GM23338 (cell line): Measurements from ENCODE around the gene ATR. TPM values are rescaled to one million over a fixed set of nuclear protein-coding genes. Genes with fewer than 3 reads are reported as not detected.

Experiments used
- ATAC-seq: fragments of 200-7000 bp; cut with Tn5 transposase; 3 replicates; pipeline ENCODE4 v1.9.1; 2020
- DNase-seq: peaks from one replicate; pipeline ENCODE4 v3.0.0-alpha.2; 2015; ENCODE audit warnings: low spot score
- H2AFZ ChIP-seq: fragments of 200-600 bp; sonication (generic); 2 replicates; pipeline ENCODE4 v1.8.0; 2016; ENCODE audit warnings: antibody characterized with exemption, mild to moderate bottlenecking, moderate library complexity
- H3F3A ChIP-seq: fragments of 200-600 bp; sonication (generic); replicated peaks from 2 replicates; pipeline ENCODE4 v1.8.0; 2017; ENCODE audit warnings: antibody characterized with exemption, mixed run types, low read depth
- H3K27ac ChIP-seq: fragments of 200-600 bp; sonication (generic); 2 replicates; pipeline ENCODE4 v1.6.1; 2016; ENCODE audit warnings: low read depth
- H3K27me3 ChIP-seq: fragments of 200-600 bp; sonication (generic); 2 replicates; pipeline ENCODE4 v1.8.0; 2016; ENCODE audit warnings: mild to moderate bottlenecking, mixed run types, moderate library complexity; ENCODE audit not compliant: insufficient read depth
- H3K36me3 ChIP-seq: fragments of 200-600 bp; sonication (generic); 2 replicates; pipeline ENCODE4 v1.8.0; 2016; ENCODE audit warnings: mild to moderate bottlenecking; ENCODE audit not compliant: insufficient read depth
- H3K4me1 ChIP-seq: fragments of 200-600 bp; sonication (generic); 2 replicates; pipeline ENCODE4 v1.8.0; 2016; ENCODE audit warnings: mild to moderate bottlenecking, moderate library complexity; ENCODE audit not compliant: insufficient read depth
- H3K4me2 ChIP-seq: fragments of 200-600 bp; sonication (generic); 2 replicates; pipeline ENCODE4 v1.7.1; 2017; ENCODE audit warnings: mixed run types
- H3K4me3 ChIP-seq: fragments of 200-600 bp; sonication (generic); 2 replicates; pipeline ENCODE4 v1.6.1; 2016; ENCODE audit warnings: mixed run types
- H3K79me2 ChIP-seq: fragments of 200-600 bp; sonication (generic); replicated peaks from 2 replicates; pipeline ENCODE4 v1.8.0; 2017; ENCODE audit warnings: mild to moderate bottlenecking; ENCODE audit not compliant: insufficient read depth
- H3K9me2 ChIP-seq: fragments of 200-600 bp; sonication (generic); 2 replicates; pipeline ENCODE4 v1.8.0; 2017; ENCODE audit not compliant: insufficient read depth
- H4K20me1 ChIP-seq: fragments of 200-600 bp; sonication (generic); replicated peaks from 2 replicates; pipeline ENCODE4 v1.8.0; 2017; ENCODE audit warnings: mild to moderate bottlenecking; ENCODE audit not compliant: insufficient read depth
- H3K27ac Mint-ChIP-seq: 2 replicates; pipeline ENCODE4 v1.8.0; 2020; ENCODE audit warnings: inconsistent platforms, mild to moderate bottlenecking, moderate library complexity, mixed read lengths
- H3K27me3 Mint-ChIP-seq: 3 replicates; pipeline ENCODE4 v1.8.0; 2022; ENCODE audit warnings: low read depth, mild to moderate bottlenecking, moderate library complexity, mixed read lengths, inconsistent platforms; ENCODE audit not compliant: insufficient read depth, poor library complexity
- H3K36me3 Mint-ChIP-seq: 3 replicates; pipeline ENCODE4 v1.8.0; 2021; ENCODE audit warnings: low read depth, mild to moderate bottlenecking, inconsistent platforms, moderate library complexity, mixed read lengths
- H3K4me1 Mint-ChIP-seq: 3 replicates; pipeline ENCODE4 v1.8.0; 2020; ENCODE audit warnings: mild to moderate bottlenecking, inconsistent platforms, mixed read lengths
- H3K4me3 Mint-ChIP-seq: 3 replicates; pipeline ENCODE4 v1.8.0; 2021; ENCODE audit warnings: moderate library complexity, mild to moderate bottlenecking, inconsistent platforms, mixed read lengths
- H3K9me3 Mint-ChIP-seq: 3 replicates; pipeline ENCODE4 v1.8.0; 2020; ENCODE audit warnings: moderate library complexity, mild to moderate bottlenecking, inconsistent platforms, mixed read lengths
- CREB1 ChIP-seq: fragments of 250-450 bp; sonication (Bioruptor Pico); IDR thresholded peaks from 2 replicates; pipeline ENCODE4 v1.5.0; 2020; ENCODE audit warnings: low read depth, mild to moderate bottlenecking, moderate library complexity
- ETS1 ChIP-seq: IDR thresholded peaks from 2 replicates; pipeline ENCODE4 v1.6.1; 2016; ENCODE audit warnings: antibody characterized with exemption
- EZH2 ChIP-seq: fragments of 200-600 bp; sonication (generic); IDR thresholded peaks from one replicate; pipeline ENCODE4 v1.8.0; 2017; ENCODE audit warnings: antibody characterized with exemption, mild to moderate bottlenecking, low read depth; ENCODE audit not compliant: unreplicated experiment
- EZH2phosphoT487 ChIP-seq: fragments of 200-600 bp; sonication (generic); IDR thresholded peaks from one replicate; pipeline ENCODE4 v1.8.1; 2018; ENCODE audit warnings: antibody characterized with exemption; ENCODE audit not compliant: unreplicated experiment
- JUNB ChIP-seq: IDR thresholded peaks from one replicate; pipeline ENCODE4 v1.6.1; 2016; ENCODE audit warnings: antibody characterized with exemption; ENCODE audit not compliant: unreplicated experiment
- NANOG ChIP-seq: IDR thresholded peaks from 2 replicates; pipeline ENCODE4 v1.6.1; 2016; ENCODE audit warnings: antibody characterized with exemption, borderline replicate concordance
- POLR2AphosphoS5 ChIP-seq: IDR thresholded peaks from 2 replicates; pipeline ENCODE4 v1.6.1; 2016; ENCODE audit warnings: antibody characterized with exemption, low read depth
- REST ChIP-seq: IDR thresholded peaks from one replicate; pipeline ENCODE4 v1.6.1; 2018; ENCODE audit warnings: antibody characterized with exemption; ENCODE audit not compliant: unreplicated experiment
- STAT1 ChIP-seq: IDR thresholded peaks from one replicate; pipeline ENCODE4 v1.6.1; 2016; ENCODE audit warnings: antibody characterized with exemption; ENCODE audit not compliant: unreplicated experiment
- ZNF114 ChIP-seq: fragments of 250-450 bp; sonication (Bioruptor Pico); IDR thresholded peaks from 2 replicates; pipeline ENCODE4 v1.5.0; 2020; ENCODE audit warnings: mild to moderate bottlenecking, moderate library complexity
- ZNF331 ChIP-seq: fragments of 250-450 bp; sonication (Bioruptor Pico); IDR thresholded peaks from 2 replicates; pipeline ENCODE4 v1.5.0; 2020; ENCODE audit warnings: low read depth, mild to moderate bottlenecking, moderate library complexity
- polyA plus RNA-seq: library from polyadenylated mRNA; unstranded; fragments of >200 nt; fragmentation: Nextera tagmentation; extraction: Ambion mirVana; gene quantifications from 2 replicates; pipeline ENCODE4 v1.2.1, GENCODE V29; 2016
- total RNA-seq: library from RNA; depleted of rRNA; stranded (reverse); fragments of >200 nt; shearing (Covaris generic); gene quantifications from 2 replicates; pipeline ENCODE4 v1.2.3, GENCODE V29; 2014
- TF ChIP-seq, protein P1 (sequence below), 2 experiments: fragments of 200-600 bp in 1 of 2; sonication (generic) in 1 of 2; conservative IDR thresholded peaks; 2 replicates each; pipeline versions ENCODE4 v1.5.1 to v1.6.1; 2016 to 2017; ENCODE audit warnings: antibody characterized with exemption in 2 of 2, low read depth in 2 of 2, mild to moderate bottlenecking in 2 of 2, moderate library complexity in 1 of 2
- TF ChIP-seq, protein P2 (sequence below): fragments of 250-450 bp; sonication (Bioruptor Pico); IDR thresholded peaks from 2 replicates; pipeline ENCODE4 v1.5.0; 2020; ENCODE audit warnings: mild to moderate bottlenecking, moderate library complexity

Gene ATR
- total and polyA plus RNA-seq, 2 experiments from 2014 or later = 29.7 to 39.1 TPM

DNA sequence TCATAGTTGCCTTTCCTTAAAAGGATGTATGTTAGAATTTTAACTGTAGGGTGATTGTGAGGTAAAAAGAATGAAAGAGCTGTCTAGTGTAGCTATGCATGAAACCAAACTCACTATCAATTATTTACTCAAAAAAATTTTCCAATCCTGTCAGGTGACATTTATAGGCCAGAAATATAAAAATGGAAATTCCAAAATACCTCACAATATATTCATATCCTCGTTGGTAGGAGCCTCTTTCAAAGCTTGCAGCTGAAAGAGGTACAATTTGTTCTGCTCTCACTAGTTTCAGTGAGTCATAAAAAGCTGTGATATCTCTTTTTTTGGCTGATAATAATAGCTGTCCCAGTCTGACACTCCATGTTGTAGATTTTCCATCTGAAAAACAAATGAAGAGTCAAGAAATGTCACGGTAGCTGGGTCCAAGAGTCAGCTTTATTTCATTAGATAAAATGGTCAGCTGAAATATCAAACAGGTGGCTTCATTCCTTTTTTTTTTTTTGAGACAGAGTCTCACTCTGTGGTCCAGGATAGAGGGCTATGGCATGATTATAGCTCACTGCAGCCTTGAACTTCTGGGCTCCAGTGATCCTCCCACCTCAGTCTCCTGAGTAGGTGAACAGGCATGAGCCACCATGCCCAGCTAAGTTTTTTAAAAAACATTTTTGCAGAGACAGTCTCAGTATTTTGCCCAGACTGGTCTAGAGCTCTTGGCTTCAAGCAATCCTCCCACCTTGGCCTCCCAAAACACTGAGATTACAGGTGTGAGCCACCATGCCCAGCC lies 79.9 kb downstream of the ATR start:
- no peaks in the 10 kb centered on the region for H3K4me1 Mint-ChIP-seq
- H3K36me3 Mint-ChIP-seq = peaks cover 20% of the 10 kb centered on the region
- no peak overlapping the region for H3K4me3 Mint-ChIP-seq
- ATAC-seq = no peak
- H3F3A ChIP-seq = no peaks in the 10 kb centered on the region
- no peaks in the 10 kb centered on the region for H3K4me1 ChIP-seq
- no peaks in the 10 kb centered on the region for H4K20me1 ChIP-seq
- DNase-seq = no peak
- peaks cover 5% of the 10 kb centered on the region; the same call in 1 of the 2 replicates for H3K9me2 ChIP-seq
- no peaks in the 10 kb centered on the region; the same call in 2 of the 3 replicates for H3K9me3 Mint-ChIP-seq
- no peaks in the 10 kb centered on the region for H3K36me3 ChIP-seq
- no peak overlapping the region for H3K4me2 ChIP-seq
- H3K27ac ChIP-seq = no peak overlapping the region
- H2AFZ ChIP-seq = no peak overlapping the region
- no peaks in the 10 kb centered on the region for H3K27me3 ChIP-seq
- TF ChIP-seq EZH2 (no peak), CREB1 (CRISPR knock-in tag) (no peak), EZH2phosphoT487 (no peak), ZNF331 (no peak), ZNF114 (no peak), REST (no peak), JUNB (no peak), ETS1 (no peak), POLR2AphosphoS5 (no peak), STAT1 (no peak), NANOG (no peak)
- TF ChIP-seq, protein P1, sequence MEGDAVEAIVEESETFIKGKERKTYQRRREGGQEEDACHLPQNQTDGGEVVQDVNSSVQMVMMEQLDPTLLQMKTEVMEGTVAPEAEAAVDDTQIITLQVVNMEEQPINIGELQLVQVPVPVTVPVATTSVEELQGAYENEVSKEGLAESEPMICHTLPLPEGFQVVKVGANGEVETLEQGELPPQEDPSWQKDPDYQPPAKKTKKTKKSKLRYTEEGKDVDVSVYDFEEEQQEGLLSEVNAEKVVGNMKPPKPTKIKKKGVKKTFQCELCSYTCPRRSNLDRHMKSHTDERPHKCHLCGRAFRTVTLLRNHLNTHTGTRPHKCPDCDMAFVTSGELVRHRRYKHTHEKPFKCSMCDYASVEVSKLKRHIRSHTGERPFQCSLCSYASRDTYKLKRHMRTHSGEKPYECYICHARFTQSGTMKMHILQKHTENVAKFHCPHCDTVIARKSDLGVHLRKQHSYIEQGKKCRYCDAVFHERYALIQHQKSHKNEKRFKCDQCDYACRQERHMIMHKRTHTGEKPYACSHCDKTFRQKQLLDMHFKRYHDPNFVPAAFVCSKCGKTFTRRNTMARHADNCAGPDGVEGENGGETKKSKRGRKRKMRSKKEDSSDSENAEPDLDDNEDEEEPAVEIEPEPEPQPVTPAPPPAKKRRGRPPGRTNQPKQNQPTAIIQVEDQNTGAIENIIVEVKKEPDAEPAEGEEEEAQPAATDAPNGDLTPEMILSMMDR (conservative IDR thresholded peaks at IDR 0.05; ENCODE audit: low read depth in 2 of 2) = no peak
- TF ChIP-seq, protein P2, sequence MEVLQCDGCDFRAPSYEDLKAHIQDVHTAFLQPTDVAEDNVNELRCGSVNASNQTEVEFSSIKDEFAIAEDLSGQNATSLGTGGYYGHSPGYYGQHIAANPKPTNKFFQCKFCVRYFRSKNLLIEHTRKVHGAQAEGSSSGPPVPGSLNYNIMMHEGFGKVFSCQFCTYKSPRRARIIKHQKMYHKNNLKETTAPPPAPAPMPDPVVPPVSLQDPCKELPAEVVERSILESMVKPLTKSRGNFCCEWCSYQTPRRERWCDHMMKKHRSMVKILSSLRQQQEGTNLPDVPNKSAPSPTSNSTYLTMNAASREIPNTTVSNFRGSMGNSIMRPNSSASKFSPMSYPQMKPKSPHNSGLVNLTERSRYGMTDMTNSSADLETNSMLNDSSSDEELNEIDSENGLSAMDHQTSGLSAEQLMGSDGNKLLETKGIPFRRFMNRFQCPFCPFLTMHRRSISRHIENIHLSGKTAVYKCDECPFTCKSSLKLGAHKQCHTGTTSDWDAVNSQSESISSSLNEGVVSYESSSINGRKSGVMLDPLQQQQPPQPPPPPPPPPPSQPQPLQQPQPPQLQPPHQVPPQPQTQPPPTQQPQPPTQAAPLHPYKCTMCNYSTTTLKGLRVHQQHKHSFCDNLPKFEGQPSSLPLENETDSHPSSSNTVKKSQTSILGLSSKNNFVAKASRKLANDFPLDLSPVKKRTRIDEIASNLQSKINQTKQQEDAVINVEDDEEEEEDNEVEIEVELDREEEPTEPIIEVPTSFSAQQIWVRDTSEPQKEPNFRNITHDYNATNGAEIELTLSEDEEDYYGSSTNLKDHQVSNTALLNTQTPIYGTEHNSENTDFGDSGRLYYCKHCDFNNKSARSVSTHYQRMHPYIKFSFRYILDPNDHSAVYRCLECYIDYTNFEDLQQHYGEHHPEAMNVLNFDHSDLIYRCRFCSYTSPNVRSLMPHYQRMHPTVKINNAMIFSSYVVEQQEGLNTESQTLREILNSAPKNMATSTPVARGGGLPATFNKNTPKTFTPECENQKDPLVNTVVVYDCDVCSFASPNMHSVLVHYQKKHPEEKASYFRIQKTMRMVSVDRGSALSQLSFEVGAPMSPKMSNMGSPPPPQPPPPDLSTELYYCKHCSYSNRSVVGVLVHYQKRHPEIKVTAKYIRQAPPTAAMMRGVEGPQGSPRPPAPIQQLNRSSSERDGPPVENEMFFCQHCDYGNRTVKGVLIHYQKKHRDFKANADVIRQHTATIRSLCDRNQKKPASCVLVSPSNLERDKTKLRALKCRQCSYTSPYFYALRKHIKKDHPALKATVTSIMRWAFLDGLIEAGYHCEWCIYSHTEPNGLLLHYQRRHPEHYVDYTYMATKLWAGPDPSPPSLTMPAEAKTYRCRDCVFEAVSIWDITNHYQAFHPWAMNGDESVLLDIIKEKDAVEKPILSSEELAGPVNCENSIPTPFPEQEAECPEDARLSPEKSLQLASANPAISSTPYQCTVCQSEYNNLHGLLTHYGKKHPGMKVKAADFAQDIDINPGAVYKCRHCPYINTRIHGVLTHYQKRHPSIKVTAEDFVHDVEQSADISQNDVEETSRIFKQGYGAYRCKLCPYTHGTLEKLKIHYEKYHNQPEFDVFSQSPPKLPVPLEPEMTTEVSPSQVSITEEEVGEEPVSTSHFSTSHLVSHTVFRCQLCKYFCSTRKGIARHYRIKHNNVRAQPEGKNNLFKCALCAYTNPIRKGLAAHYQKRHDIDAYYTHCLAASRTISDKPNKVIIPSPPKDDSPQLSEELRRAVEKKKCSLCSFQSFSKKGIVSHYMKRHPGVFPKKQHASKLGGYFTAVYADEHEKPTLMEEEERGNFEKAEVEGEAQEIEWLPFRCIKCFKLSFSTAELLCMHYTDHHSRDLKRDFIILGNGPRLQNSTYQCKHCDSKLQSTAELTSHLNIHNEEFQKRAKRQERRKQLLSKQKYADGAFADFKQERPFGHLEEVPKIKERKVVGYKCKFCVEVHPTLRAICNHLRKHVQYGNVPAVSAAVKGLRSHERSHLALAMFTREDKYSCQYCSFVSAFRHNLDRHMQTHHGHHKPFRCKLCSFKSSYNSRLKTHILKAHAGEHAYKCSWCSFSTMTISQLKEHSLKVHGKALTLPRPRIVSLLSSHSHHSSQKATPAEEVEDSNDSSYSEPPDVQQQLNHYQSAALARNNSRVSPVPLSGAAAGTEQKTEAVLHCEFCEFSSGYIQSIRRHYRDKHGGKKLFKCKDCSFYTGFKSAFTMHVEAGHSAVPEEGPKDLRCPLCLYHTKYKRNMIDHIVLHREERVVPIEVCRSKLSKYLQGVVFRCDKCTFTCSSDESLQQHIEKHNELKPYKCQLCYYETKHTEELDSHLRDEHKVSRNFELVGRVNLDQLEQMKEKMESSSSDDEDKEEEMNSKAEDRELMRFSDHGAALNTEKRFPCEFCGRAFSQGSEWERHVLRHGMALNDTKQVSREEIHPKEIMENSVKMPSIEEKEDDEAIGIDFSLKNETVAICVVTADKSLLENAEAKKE = no peak
- H3K27ac Mint-ChIP-seq = no peak overlapping the region
- no peak overlapping the region for H3K4me3 ChIP-seq
- H3K27me3 Mint-ChIP-seq = peaks cover 2% of the 10 kb centered on the region
- H3K79me2 ChIP-seq = no peaks in the 10 kb centered on the region
